Loucy (cell line): ENCODE results near the gene DENND2A.
"Not testable (repeated sequence)": the region's sequence is repeated elsewhere in the genome, so short reads cannot be mapped to it uniquely, and the experiment has no call there.

ENCODE experiments used
- H2AFZ ChIP-seq: fragments of 200-600 bp; sonication (generic); 2 replicates; pipeline ENCODE4 v1.6.0; 2016; ENCODE audit warnings: antibody characterized with exemption, mild to moderate bottlenecking, low read length, moderate library complexity
- H3F3A ChIP-seq: fragments of 200-600 bp; 2 replicates; pipeline ENCODE4 v1.6.0; 2016; ENCODE audit warnings: antibody characterized with exemption, low read depth, mild to moderate bottlenecking
- H3K27me3 ChIP-seq: fragments of 200-600 bp; sonication (generic); 2 replicates; pipeline ENCODE4 v1.6.1; 2014; ENCODE audit warnings: low read length, mild to moderate bottlenecking; ENCODE audit not compliant: insufficient read depth, poor library complexity, severe bottlenecking
- H3K36me3 ChIP-seq: fragments of 200-600 bp; sonication (generic); 2 replicates; pipeline ENCODE4 v1.6.1; 2016; ENCODE audit warnings: low read length; ENCODE audit not compliant: insufficient read depth
- H3K4me1 ChIP-seq: fragments of 200-600 bp; sonication (generic); 2 replicates; pipeline ENCODE4 v1.5.1; 2014; ENCODE audit warnings: low read length, mild to moderate bottlenecking; ENCODE audit not compliant: insufficient read depth, poor library complexity, severe bottlenecking
- H3K4me2 ChIP-seq: fragments of 200-600 bp; sonication (generic); 2 replicates; pipeline ENCODE4 v1.6.0; 2014; ENCODE audit warnings: antibody characterized with exemption, low read length, low read depth, mild to moderate bottlenecking; ENCODE audit not compliant: poor library complexity, severe bottlenecking
- H3K4me3 ChIP-seq: fragments of 200-600 bp; sonication (generic); 2 replicates; pipeline ENCODE4 v1.5.1; 2014; ENCODE audit warnings: low read length, mild to moderate bottlenecking, mixed read lengths; ENCODE audit not compliant: poor library complexity, severe bottlenecking
- H3K79me2 ChIP-seq: fragments of 200-600 bp; sonication (generic); 2 replicates; pipeline ENCODE4 v1.6.1; 2014; ENCODE audit warnings: low read length; ENCODE audit not compliant: insufficient read depth
- H3K9ac ChIP-seq: fragments of 200-600 bp; sonication (generic); 2 replicates; pipeline ENCODE4 v1.6.0; 2014; ENCODE audit warnings: mild to moderate bottlenecking, low read depth, low read length, moderate library complexity; ENCODE audit not compliant: poor library complexity, severe bottlenecking
- H3K9me2 ChIP-seq: fragments of 200-600 bp; sonication (generic); replicated peaks from 2 replicates; pipeline ENCODE4 v1.6.1; 2016; ENCODE audit warnings: low read depth, low read length, mixed read lengths
- H3K9me3 ChIP-seq: fragments of 200-600 bp; sonication (generic); 2 replicates; pipeline ENCODE4 v1.6.1; 2014; ENCODE audit warnings: mild to moderate bottlenecking, antibody characterized with exemption, low read length, low read depth; ENCODE audit not compliant: insufficient read depth
- H4K20me1 ChIP-seq: fragments of 200-600 bp; sonication (generic); 2 replicates; pipeline ENCODE4 v1.6.0; 2014; ENCODE audit warnings: antibody characterized with exemption, low read length, mild to moderate bottlenecking; ENCODE audit not compliant: insufficient read depth, poor library complexity, severe bottlenecking
- EZH2phosphoT487 ChIP-seq: fragments of 200-600 bp; IDR thresholded peaks from 2 replicates; pipeline ENCODE4 v1.6.1; 2018; ENCODE audit warnings: antibody characterized with exemption, mild to moderate bottlenecking, moderate library complexity, borderline replicate concordance
- TF ChIP-seq, protein P1 (sequence below): fragments of 200-600 bp; sonication (generic); conservative IDR thresholded peaks from 2 replicates; pipeline ENCODE4 v1.5.1; 2014; ENCODE audit warnings: mild to moderate bottlenecking, antibody characterized with exemption, low read length

DENND2A gene

DNA sequence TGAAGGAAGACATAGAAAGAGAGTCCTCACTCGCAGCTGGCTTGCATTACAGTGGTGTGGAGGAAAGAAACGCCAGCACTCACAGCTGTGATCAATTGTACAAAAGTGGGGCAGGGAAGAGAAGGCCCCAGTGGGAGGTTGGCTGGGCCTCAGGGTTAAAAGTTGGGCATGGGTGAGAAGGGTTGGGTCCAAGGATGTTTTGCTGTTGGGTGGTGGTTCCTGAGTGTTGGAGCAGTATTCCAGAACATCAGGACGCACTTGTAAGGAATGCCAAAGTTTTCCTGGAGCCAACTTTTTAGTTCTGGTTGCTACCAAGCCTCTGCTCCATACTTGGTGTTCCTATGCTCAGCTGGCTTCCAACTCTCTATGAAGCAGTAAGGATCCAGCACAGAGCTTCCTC lies 105.9 kb downstream of the DENND2A start:
- H3K9me3 ChIP-seq, result no peaks in the 10 kb centered on the region
- H3K4me1 ChIP-seq, result no peaks in the 10 kb centered on the region
- no peaks in the 10 kb centered on the region for H3K27me3 ChIP-seq
- H3K4me3 ChIP-seq, result no peak overlapping the region
- no peaks in the 10 kb centered on the region for H3F3A ChIP-seq
- TF ChIP-seq EZH2phosphoT487, result no peak
- TF ChIP-seq, protein P1, sequence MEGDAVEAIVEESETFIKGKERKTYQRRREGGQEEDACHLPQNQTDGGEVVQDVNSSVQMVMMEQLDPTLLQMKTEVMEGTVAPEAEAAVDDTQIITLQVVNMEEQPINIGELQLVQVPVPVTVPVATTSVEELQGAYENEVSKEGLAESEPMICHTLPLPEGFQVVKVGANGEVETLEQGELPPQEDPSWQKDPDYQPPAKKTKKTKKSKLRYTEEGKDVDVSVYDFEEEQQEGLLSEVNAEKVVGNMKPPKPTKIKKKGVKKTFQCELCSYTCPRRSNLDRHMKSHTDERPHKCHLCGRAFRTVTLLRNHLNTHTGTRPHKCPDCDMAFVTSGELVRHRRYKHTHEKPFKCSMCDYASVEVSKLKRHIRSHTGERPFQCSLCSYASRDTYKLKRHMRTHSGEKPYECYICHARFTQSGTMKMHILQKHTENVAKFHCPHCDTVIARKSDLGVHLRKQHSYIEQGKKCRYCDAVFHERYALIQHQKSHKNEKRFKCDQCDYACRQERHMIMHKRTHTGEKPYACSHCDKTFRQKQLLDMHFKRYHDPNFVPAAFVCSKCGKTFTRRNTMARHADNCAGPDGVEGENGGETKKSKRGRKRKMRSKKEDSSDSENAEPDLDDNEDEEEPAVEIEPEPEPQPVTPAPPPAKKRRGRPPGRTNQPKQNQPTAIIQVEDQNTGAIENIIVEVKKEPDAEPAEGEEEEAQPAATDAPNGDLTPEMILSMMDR, result no peak
- no peaks in the 10 kb centered on the region for H4K20me1 ChIP-seq
- no peak overlapping the region for H3K4me2 ChIP-seq
- H3K79me2 ChIP-seq, result no peaks in the 10 kb centered on the region
- no peaks in the 10 kb centered on the region for H3K36me3 ChIP-seq
- H3K9me2 ChIP-seq, result no peaks in the 10 kb centered on the region
- H3K9ac ChIP-seq, result no peak overlapping the region
- no peak overlapping the region for H2AFZ ChIP-seq

DNA sequence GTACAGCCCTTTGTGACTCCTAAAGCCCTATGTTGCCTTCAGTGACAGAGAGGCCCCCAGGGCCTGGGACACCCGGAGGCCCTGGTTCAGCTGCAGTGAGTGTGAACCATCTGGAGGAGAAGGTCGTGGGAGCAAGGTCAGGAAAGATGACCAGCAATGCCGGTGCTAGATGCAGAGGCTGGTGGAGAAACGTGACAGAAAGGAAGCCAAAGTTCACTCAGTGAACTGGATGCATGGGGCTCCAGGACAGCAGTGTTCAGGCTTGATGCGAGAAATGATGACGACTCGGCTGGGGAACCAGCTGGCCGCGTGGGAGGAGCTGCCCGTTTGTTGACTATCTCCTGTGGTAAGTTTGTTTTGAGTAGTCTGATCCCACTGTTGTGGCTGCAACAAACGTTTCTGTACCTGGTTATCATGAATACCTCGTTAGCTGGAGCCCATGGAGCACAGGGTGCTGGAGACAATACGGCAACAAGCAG lies 107.2 kb downstream of the DENND2A start:
- no peak overlapping the region for H3K4me3 ChIP-seq
- H3K27me3 ChIP-seq, result no peaks in the 10 kb centered on the region
- no peaks in the 10 kb centered on the region for H3F3A ChIP-seq
- no peaks in the 10 kb centered on the region for H3K9me3 ChIP-seq
- H3K79me2 ChIP-seq, result no peaks in the 10 kb centered on the region
- TF ChIP-seq EZH2phosphoT487, result no peak
- TF ChIP-seq, protein P1, result no peak
- no peaks in the 10 kb centered on the region for H3K9me2 ChIP-seq
- H4K20me1 ChIP-seq, result no peaks in the 10 kb centered on the region
- H3K36me3 ChIP-seq, result no peaks in the 10 kb centered on the region
- no peak overlapping the region for H3K9ac ChIP-seq
- no peak overlapping the region for H2AFZ ChIP-seq
- no peak overlapping the region for H3K4me2 ChIP-seq
- no peaks in the 10 kb centered on the region for H3K4me1 ChIP-seq

DNA sequence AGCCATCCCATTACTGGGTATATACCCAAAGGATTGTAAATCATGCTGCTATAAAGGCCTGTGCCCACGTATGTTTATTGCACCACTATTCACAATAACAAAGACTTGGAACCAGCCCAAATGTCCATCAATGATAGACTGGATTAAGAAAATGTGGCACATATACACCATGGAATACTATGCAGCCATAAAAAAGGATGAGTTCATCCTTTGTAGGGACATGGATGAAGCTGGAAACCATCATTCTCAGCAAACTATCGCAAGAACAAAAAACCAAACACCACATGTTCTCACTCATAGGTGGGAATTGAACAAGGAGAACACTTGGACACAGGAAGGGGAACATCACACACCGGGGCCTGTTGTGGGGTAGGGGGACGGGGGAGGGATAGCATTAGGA lies 111.2 kb downstream of the DENND2A start:
- not testable (repeated sequence) for H3F3A ChIP-seq, H3K9me2 ChIP-seq, H3K36me3 ChIP-seq, H3K9me3 ChIP-seq, H3K4me2 ChIP-seq, H3K79me2 ChIP-seq, H2AFZ ChIP-seq, H3K27me3 ChIP-seq, H3K4me3 ChIP-seq, H3K9ac ChIP-seq, H4K20me1 ChIP-seq, H3K4me1 ChIP-seq

DNA sequence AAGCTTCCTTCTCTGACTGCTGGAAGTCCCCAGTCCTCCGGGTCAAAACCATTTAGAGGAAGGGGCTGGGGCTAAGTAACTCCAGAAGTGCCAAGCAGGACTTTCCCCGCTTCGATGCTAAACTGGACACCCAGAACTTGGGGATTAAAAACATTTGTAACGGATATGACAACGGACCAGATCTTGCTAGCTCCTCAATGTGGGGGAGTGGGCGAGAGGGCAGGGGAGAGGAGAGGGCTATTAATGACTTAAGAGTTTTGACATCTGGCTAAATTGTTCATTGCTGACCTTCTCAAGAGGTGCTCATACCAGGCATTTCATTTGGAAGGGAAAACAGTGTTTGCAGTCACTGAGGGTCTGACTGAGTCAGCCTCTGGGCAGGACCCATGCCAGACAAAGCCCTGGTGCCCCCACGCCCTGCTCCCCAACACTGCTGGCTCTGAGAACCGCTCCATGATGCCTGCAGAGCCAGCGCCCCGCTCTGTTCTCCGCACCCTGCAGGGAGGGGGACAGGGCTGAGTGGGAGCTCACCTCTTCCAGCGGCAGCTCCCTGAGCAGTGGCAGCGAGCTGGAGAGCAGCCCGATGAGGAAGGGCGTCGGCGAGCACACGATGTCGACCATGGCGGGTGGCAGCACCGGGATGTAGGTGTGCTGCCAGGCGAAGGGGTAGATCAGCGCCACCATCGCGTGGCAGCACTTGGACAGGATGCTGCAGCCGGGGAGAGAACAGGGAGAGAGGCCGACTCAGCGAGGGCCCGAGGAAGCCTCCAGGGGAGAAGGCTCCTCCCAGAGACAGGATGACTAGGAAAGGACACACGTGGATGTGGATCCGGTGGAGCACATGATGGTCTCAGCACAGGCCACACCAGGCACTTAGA lies 113.6 kb downstream of the DENND2A start:
- Histone ChIP-seq H3K9me3 (no peaks in the 10 kb centered on the region), H3K36me3 (no peaks in the 10 kb centered on the region), H3K4me3 (no peak overlapping the region), H3K9me2 (no peaks in the 10 kb centered on the region), H4K20me1 (no peaks in the 10 kb centered on the region), H3K4me1 (peaks cover 7% of the 10 kb centered on the region), H3K27me3 (no peaks in the 10 kb centered on the region), H3F3A (no peaks in the 10 kb centered on the region), H3K4me2 (no peak overlapping the region), H3K9ac (no peak overlapping the region), H2AFZ (no peak overlapping the region), H3K79me2 (no peaks in the 10 kb centered on the region)
- no peak for TF ChIP-seq EZH2phosphoT487
- TF ChIP-seq, protein P1, result no peak
